ENCODE results near the gene STOML3.

Gene STOML3

GRCh38 chr13:39037880-39038568, 47.4 kb upstream of the STOML3 start, which contains the start of the genes NHLRC3 and PROSER1:
Gene NHLRC3 (plus strand): TSS chr13:39038456. CDS start chr13:39038640, 184 bp downstream.
Gene PROSER1 (minus strand): TSS chr13:39038089. CDS start chr13:39037242, 847 bp downstream.
- H3K23ac ChIP-seq (ENCODE audit: low read length in 2 of 2), result peak within 1 kb of the TSS in 1 of 2 experiments; percentile 93
- H3K14ac ChIP-seq (ENCODE audit: low read length in 2 of 2), result peak within 1 kb of the TSS; percentile 57
- H3K9ac ChIP-seq (ENCODE audit: low read length), result peak within 1 kb of the TSS; percentile 92
- peak within 1 kb of the TSS; percentile 82 for H2BK120ac ChIP-seq (ENCODE audit: low read depth, low read length)
- peak within 1 kb of the TSS; percentile 14 for H2BK5ac ChIP-seq (ENCODE audit: low read depth, low read length, poor library complexity, severe bottlenecking)
- peak within 1 kb of the TSS; percentile 75 to 89 for H3K18ac ChIP-seq (ENCODE audit: low read depth in 1 of 2, low read length in 2 of 2)
- H3K4me3 ChIP-seq (ENCODE audit: insufficient read depth in 1 of 2, low read depth in 1 of 2, low read length in 2 of 2), result peak within 1 kb of the TSS; percentile 96 to 98
- H3K9me3 ChIP-seq (ENCODE audit: control insufficient read depth, low read length), result no peaks in the 10 kb centered on the region
- peak within 1 kb of the TSS in 1 of 2 experiments; percentile 78 for H2BK12ac ChIP-seq (ENCODE audit: low read length in 2 of 2)
- peak within 1 kb of the TSS; percentile 93 for H4K8ac ChIP-seq (ENCODE audit: low read length)
- DNase-seq, result peak; percentile 89
- peaks cover 7% of the 10 kb centered on the region for H3K79me1 ChIP-seq (replicated peaks; ENCODE audit: low read length, poor library complexity, severe bottlenecking)
- H3K4me2 ChIP-seq (ENCODE audit: low read length, poor library complexity, severe bottlenecking), result peak within 1 kb of the TSS; percentile 61
- peak within 1 kb of the TSS; percentile 80 for H2BK15ac ChIP-seq (ENCODE audit: low read depth, poor library complexity, severe bottlenecking)
- H2AFZ ChIP-seq (ENCODE audit: low read depth, low read length), result peak within 1 kb of the TSS; percentile 97
- peak within 1 kb of the TSS; percentile 83 for H4K91ac ChIP-seq (ENCODE audit: low read length)
- H3K27ac ChIP-seq (ENCODE audit: low read length, poor library complexity, severe bottlenecking), result peak within 1 kb of the TSS; percentile 76
- peaks cover 2% of the 10 kb centered on the region for H3K4me1 ChIP-seq (ENCODE audit: control insufficient read depth, insufficient read depth, low read depth, low read length)
- under 1% methylated on average over 33 of the region's 41 CpGs for WGBS
- peak within 1 kb of the TSS; percentile 57 to 91 for H3K4ac ChIP-seq (ENCODE audit: low read depth in 1 of 2, low read length in 2 of 2)
- H3K27me3 ChIP-seq (ENCODE audit: control insufficient read depth in 1 of 2, insufficient read depth in 1 of 2, low read length in 2 of 2), result no peaks in the 10 kb centered on the region
- H3K36me3 ChIP-seq (ENCODE audit: control insufficient read depth in 1 of 2, insufficient read depth in 2 of 2, low read depth in 1 of 2, low read length in 2 of 2), result peaks cover 0 to 4% of the 10 kb centered on the region in 2 experiments
- H2AK5ac ChIP-seq (ENCODE audit: low read length, severe bottlenecking), result no peak within 1 kb of the TSS

DNA sequence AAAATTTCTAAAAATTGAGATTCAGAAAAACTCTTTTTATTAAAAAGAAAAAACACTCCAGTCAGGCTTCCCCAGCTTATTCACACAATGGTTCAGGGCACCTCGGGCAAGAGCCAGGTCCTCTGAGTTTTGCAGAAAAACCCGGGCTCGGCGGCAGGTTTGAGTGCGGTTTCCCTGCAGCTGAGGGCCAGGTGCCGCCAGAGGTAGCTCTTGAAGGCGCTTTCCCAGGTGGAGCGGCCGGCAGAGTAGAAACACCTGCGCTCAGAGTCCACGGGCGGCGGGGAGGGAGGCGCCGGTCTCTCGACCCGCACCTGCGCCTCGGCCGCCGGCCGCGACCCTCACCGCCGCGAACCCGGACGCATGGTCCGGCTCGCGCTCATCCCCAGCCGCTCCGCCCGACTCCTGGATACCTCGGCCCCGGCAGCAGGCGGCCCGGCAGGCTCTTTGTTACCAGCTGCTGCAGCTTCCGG, 46.8 kb upstream of the STOML3 start:
- Histone ChIP-seq H2BK12ac (ENCODE audit: low read length in 2 of 2) (peak overlapping the region in 1 of 2 experiments; percentile 78), H3K23ac (ENCODE audit: low read length in 2 of 2) (peak overlapping the region in 1 of 2 experiments; percentile 93), H3K9me3 (ENCODE audit: control insufficient read depth, low read length) (no peaks in the 10 kb centered on the region), H3K4me1 (ENCODE audit: control insufficient read depth, insufficient read depth, low read depth, low read length) (peaks cover 2% of the 10 kb centered on the region), H2AFZ (ENCODE audit: low read depth, low read length) (peak overlapping the region; percentile 97), H3K14ac (ENCODE audit: low read length in 2 of 2) (peak overlapping the region; percentile 8 to 57), H3K27me3 (ENCODE audit: control insufficient read depth in 1 of 2, insufficient read depth in 1 of 2, low read length in 2 of 2) (no peaks in the 10 kb centered on the region), H2BK15ac (ENCODE audit: low read depth, poor library complexity, severe bottlenecking) (peak overlapping the region; percentile 80), H4K8ac (ENCODE audit: low read length) (peak overlapping the region; percentile 93), H3K9ac (ENCODE audit: low read length) (peak overlapping the region; percentile 92), H3K36me3 (ENCODE audit: control insufficient read depth in 1 of 2, insufficient read depth in 2 of 2, low read depth in 1 of 2, low read length in 2 of 2) (peaks cover 0 to 2% of the 10 kb centered on the region in 2 experiments), H2AK5ac (ENCODE audit: low read length, severe bottlenecking) (no peak overlapping the region), H3K79me1 (replicated peaks; ENCODE audit: low read length, poor library complexity, severe bottlenecking) (peaks cover 7% of the 10 kb centered on the region), H3K4me3 (ENCODE audit: insufficient read depth in 1 of 2, low read depth in 1 of 2, low read length in 2 of 2) (peak overlapping the region; percentile 96 to 98), H3K4me2 (ENCODE audit: low read length, poor library complexity, severe bottlenecking) (peak overlapping the region; percentile 61), H3K4ac (ENCODE audit: low read depth in 1 of 2, low read length in 2 of 2) (peak overlapping the region; percentile 54 to 91), H3K18ac (ENCODE audit: low read depth in 1 of 2, low read length in 2 of 2) (peak overlapping the region; percentile 54 to 89), H2BK5ac (ENCODE audit: low read depth, low read length, poor library complexity, severe bottlenecking) (peak overlapping the region; percentile 14), H2BK120ac (ENCODE audit: low read depth, low read length) (peak overlapping the region; percentile 82), H4K91ac (ENCODE audit: low read length) (peak overlapping the region; percentile 83), H3K27ac (ENCODE audit: low read length, poor library complexity, severe bottlenecking) (no peak overlapping the region)
- DNase-seq, result peak; percentile 16
- 0% methylated on average over 33 of the region's 39 CpGs for WGBS

GRCh38 chr13:39036212-39036611, 45.6 kb upstream of the STOML3 start:
- peak; percentile 33 for DNase-seq
- H3K79me1 ChIP-seq (replicated peaks; ENCODE audit: low read length, poor library complexity, severe bottlenecking), result peaks cover 9% of the 10 kb centered on the region
- no peak overlapping the region for H2BK12ac ChIP-seq (ENCODE audit: low read length in 2 of 2)
- no peak overlapping the region for H4K91ac ChIP-seq (ENCODE audit: low read length)
- no peak overlapping the region for H3K14ac ChIP-seq (ENCODE audit: low read length in 2 of 2)
- no peak overlapping the region for H2BK5ac ChIP-seq (ENCODE audit: low read depth, low read length, poor library complexity, severe bottlenecking)
- H3K23ac ChIP-seq (ENCODE audit: low read length in 2 of 2), result no peak overlapping the region
- no peak overlapping the region for H3K18ac ChIP-seq (ENCODE audit: low read depth in 1 of 2, low read length in 2 of 2)
- no peak overlapping the region for H2AK5ac ChIP-seq (ENCODE audit: low read length, severe bottlenecking)
- H3K4me2 ChIP-seq (ENCODE audit: low read length, poor library complexity, severe bottlenecking), result peak overlapping the region; percentile 61
- no peaks in the 10 kb centered on the region for H3K27me3 ChIP-seq (ENCODE audit: control insufficient read depth in 1 of 2, insufficient read depth in 1 of 2, low read length in 2 of 2)
- H3K4ac ChIP-seq (ENCODE audit: low read depth in 1 of 2, low read length in 2 of 2), result no peak overlapping the region
- H2AFZ ChIP-seq (ENCODE audit: low read depth, low read length), result no peak overlapping the region
- H3K9ac ChIP-seq (ENCODE audit: low read length), result peak overlapping the region; percentile 92
- no peaks in the 10 kb centered on the region for H3K36me3 ChIP-seq (ENCODE audit: control insufficient read depth in 1 of 2, insufficient read depth in 2 of 2, low read depth in 1 of 2, low read length in 2 of 2)
- no peaks in the 10 kb centered on the region for H3K9me3 ChIP-seq (ENCODE audit: control insufficient read depth, low read length)
- no peak overlapping the region for H4K8ac ChIP-seq (ENCODE audit: low read length)
- peak overlapping the region in 1 of 2 experiments; percentile 98 for H3K4me3 ChIP-seq (ENCODE audit: insufficient read depth in 1 of 2, low read depth in 1 of 2, low read length in 2 of 2)
- H3K27ac ChIP-seq (ENCODE audit: low read length, poor library complexity, severe bottlenecking), result no peak overlapping the region
- no peak overlapping the region for H2BK120ac ChIP-seq (ENCODE audit: low read depth, low read length)
- 0% methylated on average over 5 of the region's 9 CpGs for WGBS
- H3K4me1 ChIP-seq (ENCODE audit: control insufficient read depth, insufficient read depth, low read depth, low read length), result peaks cover 2% of the 10 kb centered on the region
- no peak overlapping the region for H2BK15ac ChIP-seq (ENCODE audit: low read depth, poor library complexity, severe bottlenecking)

GRCh38 chr13:39035799-39036198, 45.2 kb upstream of the STOML3 start:
- H3K79me1 ChIP-seq (replicated peaks; ENCODE audit: low read length, poor library complexity, severe bottlenecking), result peaks cover 10% of the 10 kb centered on the region
- H3K18ac ChIP-seq (ENCODE audit: low read depth in 1 of 2, low read length in 2 of 2), result no peak overlapping the region
- no peak overlapping the region for H2BK5ac ChIP-seq (ENCODE audit: low read depth, low read length, poor library complexity, severe bottlenecking)
- no peak overlapping the region for H3K4ac ChIP-seq (ENCODE audit: low read depth in 1 of 2, low read length in 2 of 2)
- peak overlapping the region; percentile 92 for H3K9ac ChIP-seq (ENCODE audit: low read length)
- H3K27ac ChIP-seq (ENCODE audit: low read length, poor library complexity, severe bottlenecking), result no peak overlapping the region
- H2BK120ac ChIP-seq (ENCODE audit: low read depth, low read length), result no peak overlapping the region
- H3K36me3 ChIP-seq (ENCODE audit: control insufficient read depth in 1 of 2, insufficient read depth in 2 of 2, low read depth in 1 of 2, low read length in 2 of 2), result peaks cover 0 to 4% of the 10 kb centered on the region in 2 experiments
- H2AFZ ChIP-seq (ENCODE audit: low read depth, low read length), result no peak overlapping the region
- no peak overlapping the region for H3K14ac ChIP-seq (ENCODE audit: low read length in 2 of 2)
- H4K91ac ChIP-seq (ENCODE audit: low read length), result no peak overlapping the region
- WGBS, result 16% methylated on average over 2 of the region's 2 CpGs
- peak; percentile 9 for DNase-seq
- no peak overlapping the region for H4K8ac ChIP-seq (ENCODE audit: low read length)
- peaks cover 2% of the 10 kb centered on the region for H3K4me1 ChIP-seq (ENCODE audit: control insufficient read depth, insufficient read depth, low read depth, low read length)
- peak overlapping the region; percentile 61 for H3K4me2 ChIP-seq (ENCODE audit: low read length, poor library complexity, severe bottlenecking)
- no peaks in the 10 kb centered on the region for H3K9me3 ChIP-seq (ENCODE audit: control insufficient read depth, low read length)
- H3K23ac ChIP-seq (ENCODE audit: low read length in 2 of 2), result no peak overlapping the region
- no peak overlapping the region for H2AK5ac ChIP-seq (ENCODE audit: low read length, severe bottlenecking)
- H2BK15ac ChIP-seq (ENCODE audit: low read depth, poor library complexity, severe bottlenecking), result no peak overlapping the region
- H3K27me3 ChIP-seq (ENCODE audit: control insufficient read depth in 1 of 2, insufficient read depth in 1 of 2, low read length in 2 of 2), result no peaks in the 10 kb centered on the region
- peak overlapping the region in 1 of 2 experiments; percentile 98 for H3K4me3 ChIP-seq (ENCODE audit: insufficient read depth in 1 of 2, low read depth in 1 of 2, low read length in 2 of 2)
- H2BK12ac ChIP-seq (ENCODE audit: low read length in 2 of 2), result no peak overlapping the region
